Thyroid gland (tissue), 4 donors: ENCODE data around the gene RAD51C.

Experiments used
- POLR2A ChIP-seq, 2 donors: fragments of 450-650 bp; IDR thresholded peaks; one replicate each; pipeline ENCODE4 v1.6.1; 2017; ENCODE audit warnings: antibody characterized with exemption in 2 of 2, mild to moderate bottlenecking in 2 of 2, moderate library complexity in 1 of 2
- TF ChIP-seq, protein P1 (sequence below), 6 experiments: fragments of 200-600 bp in 3 of 6; fragments of 450-650 bp in 3 of 6; sonication (generic) in 3 of 6; IDR thresholded peaks; one replicate each; pipeline ENCODE4 v1.5.1; 2016 to 2019; ENCODE audit warnings: antibody characterized with exemption in 6 of 6, mild to moderate bottlenecking in 2 of 6, inconsistent platforms in 1 of 6, moderate library complexity in 1 of 6

DNA sequence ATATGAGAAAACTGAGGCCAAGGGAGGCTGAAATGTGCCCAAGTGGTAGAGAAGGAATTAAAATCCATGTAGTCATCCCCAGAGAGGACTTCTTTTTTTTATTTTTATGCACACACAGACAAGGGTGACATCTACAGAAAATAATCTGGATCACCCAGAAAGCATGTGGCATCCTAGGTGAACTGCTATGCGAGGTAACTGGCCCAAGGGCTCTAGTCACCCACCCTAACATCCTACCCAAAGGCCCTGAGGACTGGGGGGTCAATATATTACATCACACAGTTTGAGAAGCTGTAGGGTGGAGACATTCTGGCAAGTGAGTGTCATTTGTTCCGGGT lies 23.8 kb upstream of the RAD51C start:
- TF ChIP-seq, protein P1, sequence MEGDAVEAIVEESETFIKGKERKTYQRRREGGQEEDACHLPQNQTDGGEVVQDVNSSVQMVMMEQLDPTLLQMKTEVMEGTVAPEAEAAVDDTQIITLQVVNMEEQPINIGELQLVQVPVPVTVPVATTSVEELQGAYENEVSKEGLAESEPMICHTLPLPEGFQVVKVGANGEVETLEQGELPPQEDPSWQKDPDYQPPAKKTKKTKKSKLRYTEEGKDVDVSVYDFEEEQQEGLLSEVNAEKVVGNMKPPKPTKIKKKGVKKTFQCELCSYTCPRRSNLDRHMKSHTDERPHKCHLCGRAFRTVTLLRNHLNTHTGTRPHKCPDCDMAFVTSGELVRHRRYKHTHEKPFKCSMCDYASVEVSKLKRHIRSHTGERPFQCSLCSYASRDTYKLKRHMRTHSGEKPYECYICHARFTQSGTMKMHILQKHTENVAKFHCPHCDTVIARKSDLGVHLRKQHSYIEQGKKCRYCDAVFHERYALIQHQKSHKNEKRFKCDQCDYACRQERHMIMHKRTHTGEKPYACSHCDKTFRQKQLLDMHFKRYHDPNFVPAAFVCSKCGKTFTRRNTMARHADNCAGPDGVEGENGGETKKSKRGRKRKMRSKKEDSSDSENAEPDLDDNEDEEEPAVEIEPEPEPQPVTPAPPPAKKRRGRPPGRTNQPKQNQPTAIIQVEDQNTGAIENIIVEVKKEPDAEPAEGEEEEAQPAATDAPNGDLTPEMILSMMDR (IDR thresholded peaks at IDR 0.05) = no peak
- TF ChIP-seq POLR2A (IDR thresholded peaks at IDR 0.05) = no peak
